C1 segment of cervical spinal cord (tissue), 14 donors: ENCODE data around the gene PROB1.
"Not testable (repeated sequence)": the region's sequence is repeated elsewhere in the genome, so short reads cannot be mapped to it uniquely, and the experiment has no call there.

ENCODE experiments used
- DNase-seq, 14 donors: peaks; one replicate each; lab custom pipeline; 2025; lab: John Stamatoyannopoulos, UW

PROB1 gene

DNA sequence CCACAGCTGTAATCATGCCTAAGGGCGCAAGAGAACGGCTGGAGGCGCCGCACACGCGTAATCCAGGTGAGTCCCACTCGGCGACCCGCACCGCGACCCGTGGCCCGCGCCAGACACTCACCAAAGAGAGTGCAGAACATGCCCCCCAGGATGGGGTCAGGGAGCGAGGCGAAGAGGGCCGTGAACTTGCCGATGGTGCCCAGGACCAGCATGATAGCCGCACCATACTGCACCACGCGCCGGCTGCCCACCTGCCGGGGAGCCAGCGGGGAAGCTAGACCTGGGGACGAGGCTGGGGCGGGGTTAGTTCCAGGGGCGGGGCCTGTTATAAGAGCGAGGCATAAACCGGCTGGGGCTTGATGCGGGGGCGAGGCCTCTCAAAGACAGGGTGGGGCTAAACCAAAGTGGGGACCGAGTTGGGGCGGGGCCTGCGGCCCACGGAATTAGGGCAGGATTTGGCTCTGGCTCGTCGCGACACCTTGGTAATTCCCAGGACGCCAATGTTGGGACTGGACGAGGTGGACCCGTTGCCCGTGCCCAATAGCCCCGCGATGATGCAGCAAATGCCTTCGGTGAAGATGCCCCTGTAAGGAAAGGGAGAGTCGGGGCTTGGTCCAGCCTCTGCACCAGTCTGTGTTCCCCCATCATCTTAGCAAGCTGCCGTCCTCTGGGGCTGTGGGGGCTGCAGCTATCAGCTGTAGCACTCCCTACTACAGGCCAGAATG lies 16.6 kb downstream of the PROB1 start:
- no peak for DNase-seq

DNA sequence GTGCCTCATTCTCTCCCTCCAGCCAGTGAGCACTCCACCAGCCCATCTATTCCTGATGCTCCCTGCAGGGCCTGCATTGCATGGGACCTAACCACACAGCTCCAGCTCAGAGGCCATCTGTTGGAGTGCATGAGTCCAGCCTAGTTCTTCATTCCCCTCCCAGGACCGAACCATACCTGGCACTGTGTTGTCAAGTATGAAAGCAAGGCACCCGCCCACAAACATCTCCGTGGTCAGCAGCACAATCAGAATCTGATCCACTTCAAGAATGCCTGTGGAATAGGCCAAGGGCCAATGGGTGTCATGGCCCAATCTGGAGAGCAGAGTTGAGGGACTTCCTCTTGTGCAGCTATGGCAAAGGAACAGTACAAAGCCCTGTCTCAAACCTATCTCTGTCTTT lies 17.7 kb downstream of the PROB1 start:
- DNase-seq = no peak

DNA sequence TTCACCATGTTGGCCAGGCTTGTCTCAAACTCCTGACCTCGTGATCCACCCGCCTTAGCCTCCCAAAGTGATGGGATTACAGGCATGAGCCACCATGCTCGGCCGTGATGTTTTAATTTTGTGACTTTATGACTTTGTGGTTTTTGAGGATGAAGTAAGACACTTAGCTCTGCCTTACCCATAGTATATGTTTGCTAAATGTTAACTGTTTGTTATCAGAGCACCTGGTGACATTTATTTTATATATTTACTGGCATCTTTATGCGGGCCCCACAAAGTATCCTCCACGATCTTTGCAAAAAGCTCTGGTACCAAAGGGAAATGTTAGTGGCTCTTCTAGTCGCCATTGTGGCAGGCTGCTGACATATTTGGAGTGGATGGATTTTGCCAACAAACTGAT lies 18.5 kb downstream of the PROB1 start:
- no peak for DNase-seq

DNA sequence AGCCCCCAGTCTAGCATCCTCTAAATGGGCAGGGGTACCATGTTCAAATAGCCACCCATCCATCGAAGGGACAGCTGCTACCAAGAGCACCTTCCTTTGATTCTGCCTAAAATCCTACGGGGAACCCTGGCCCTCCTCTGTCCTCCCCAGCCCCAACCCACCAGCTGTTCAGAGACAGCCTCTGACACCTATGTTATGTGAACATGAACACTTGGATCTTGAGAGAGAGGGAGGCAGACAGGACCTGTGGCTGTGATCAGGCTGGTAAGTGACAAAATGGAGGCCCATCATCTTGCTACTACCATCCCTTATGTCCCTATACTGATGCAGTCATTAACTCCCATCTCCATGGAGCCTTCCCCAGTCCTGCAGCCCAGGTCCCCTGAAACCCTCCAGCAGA lies 20.0 kb downstream of the PROB1 start:
- no peak for DNase-seq

DNA sequence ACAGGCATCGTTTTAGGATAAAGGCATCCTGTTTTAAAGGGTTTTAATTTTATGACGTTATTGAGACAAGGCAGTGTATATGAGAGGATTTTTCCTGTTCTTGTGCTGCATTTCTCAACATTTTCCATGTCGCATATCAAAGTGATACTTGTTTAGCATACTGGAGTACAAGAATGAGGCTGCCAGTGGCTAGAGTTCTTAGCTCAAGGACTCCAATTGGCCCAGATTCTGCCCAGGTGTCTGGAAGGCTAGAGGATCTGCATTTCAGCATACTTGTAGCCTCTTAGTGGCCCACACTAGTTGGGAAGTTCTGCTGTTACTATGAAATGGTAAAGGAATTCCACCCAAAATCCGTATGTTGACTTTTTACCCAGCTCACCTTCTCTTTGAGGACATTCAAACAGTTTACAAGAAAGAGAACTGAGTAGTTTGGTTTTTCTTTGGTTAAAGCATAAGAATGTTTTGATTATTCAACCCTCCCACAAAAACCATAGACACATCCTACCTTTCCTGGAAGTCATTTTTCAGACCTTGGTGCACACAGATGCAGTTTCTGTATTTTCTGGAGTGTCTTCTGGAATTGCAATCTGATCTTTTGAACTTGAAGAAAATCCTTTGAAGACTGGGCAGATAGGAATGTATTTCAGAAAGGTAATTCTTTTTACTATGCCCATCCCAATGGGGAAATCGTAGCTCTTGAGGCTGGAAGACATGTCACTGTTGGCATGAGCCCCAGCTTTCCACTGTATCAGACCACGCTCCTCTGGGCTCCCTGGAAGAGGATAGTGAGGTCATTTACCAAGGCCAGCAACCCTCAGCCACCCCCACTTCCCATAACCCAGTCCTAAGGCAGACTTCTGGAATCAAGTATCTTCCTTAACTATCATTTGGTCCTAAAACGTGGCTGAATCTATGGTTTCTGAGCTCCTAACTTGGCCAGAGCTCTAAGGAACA lies 23.1 kb downstream of the PROB1 start:
- DNase-seq = no peak

DNA sequence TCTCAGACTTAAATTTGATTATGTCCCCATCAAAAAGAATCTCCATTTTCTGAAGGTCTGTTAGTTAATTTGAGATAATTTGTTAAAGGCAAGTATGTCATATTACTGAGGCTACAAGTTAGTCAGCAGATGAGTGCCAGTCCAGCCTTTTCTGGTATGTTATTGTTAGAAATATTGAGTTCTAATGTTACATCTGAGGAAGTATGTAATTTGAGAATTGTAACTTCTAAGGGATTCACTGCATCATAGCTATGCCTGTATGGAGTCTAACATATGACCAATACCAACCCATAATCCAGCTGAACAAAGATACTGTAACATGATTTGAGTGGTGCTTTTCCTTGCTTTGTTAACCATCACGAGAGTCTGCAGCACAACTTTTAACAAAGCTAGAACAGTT lies 25.7 kb downstream of the PROB1 start:
- DNase-seq = no peak

DNA sequence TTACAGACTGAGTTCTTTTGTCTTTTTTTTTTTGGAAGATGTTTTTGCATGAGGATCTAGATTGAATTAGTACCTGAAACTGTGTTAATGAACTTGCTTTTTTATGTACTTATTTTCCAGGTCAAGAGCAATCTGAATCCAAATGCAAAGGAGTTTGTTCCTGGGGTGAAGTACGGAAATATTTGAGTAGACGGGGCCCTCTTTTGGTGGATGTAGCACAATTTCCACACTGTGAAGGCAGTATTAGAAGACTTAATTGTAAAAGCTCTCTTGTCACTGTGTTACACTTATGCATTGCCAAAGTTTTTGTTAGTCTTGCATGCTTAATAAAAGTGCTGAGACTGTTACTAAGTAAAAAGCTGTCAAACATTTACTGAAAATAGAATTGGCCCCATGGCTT lies 26.3 kb downstream of the PROB1 start:
- DNase-seq = no peak

DNA sequence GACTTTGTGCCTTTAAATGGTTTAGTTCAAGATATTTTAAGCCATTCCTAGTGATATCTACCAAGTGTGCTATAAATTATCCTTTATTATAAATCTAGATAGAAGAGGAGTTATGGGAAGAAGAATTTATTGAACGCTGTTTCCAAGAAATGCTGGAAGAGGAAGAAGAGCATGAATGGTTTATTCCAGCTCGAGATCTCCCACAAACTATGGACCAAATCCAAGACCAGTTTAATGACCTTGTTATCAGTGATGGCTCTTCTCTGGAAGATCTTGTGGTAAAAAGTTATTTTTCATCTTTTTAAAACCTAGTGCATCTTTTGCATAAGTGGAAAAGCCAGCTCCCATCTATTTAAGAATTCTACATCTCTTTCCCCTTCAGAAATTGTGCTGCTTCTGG lies 30.4 kb downstream of the PROB1 start:
- no peak for DNase-seq

DNA sequence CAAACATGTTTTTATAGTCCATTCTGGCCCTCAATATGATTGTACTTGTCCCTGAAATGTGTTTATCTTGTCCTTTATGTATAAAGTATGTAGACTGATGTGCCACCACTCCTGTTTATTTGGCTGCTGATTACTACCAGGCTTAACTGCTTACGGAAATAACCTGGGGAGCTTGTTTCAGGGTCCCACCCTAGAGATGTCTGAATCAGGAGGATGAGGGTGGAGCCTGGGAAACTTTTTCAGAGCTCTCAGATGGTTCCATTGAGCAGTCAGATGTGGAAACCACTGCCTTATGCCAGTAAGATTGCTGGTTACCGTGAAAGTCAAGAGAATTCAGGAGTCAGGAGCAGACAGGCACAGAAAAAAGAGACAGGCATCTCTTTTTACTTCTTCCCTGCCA lies 31.0 kb downstream of the PROB1 start:
- DNase-seq = no peak

DNA sequence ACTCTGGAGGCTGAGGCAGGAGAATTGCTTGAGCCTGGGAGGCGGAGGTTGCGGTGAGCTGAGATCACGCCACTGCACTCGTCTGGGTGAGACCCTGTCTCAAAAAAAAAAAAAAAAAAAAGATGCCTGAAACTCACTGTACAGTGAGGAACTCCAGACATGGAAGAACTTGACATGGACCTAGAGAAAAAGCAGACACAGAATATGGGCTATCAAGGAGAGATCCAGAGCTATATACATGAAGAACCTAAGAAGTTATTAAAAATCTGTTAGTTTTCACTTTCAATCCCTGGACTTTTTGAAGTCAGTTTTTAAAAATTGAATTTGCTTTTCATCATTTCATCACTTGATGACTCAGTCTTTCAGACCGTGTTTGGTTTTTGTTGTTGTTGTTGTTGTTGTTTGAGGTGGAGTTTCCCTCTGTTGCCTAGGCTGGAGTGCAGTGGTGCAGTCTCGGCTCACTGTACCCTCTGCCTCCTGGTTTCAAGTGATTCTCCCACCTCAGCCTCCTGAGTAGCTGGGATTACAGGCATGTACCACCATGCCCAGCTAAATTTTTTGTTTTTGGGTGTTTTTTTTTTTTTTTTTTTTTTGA lies 33.0 kb downstream of the PROB1 start:
- no peak for DNase-seq

DNA sequence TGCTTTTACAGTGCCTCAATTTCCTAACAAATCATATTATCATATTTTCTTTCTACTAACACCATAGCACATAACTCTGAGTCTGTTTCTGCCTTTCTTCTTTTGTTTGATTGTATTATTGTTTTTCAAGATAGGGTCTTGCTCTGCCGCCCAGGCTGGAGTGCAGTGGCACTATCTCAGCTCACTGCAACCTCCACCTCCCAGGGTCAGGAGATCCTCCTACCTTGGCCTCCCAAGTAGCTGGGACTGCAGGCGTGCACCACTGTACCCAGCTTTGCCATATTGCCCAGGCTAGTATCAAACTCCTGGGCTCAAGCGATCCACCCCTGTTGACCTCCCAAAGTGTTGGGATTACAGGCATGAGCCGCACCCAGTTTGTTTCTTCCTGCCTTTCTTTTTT lies 34.5 kb downstream of the PROB1 start:
- DNase-seq = no peak

DNA sequence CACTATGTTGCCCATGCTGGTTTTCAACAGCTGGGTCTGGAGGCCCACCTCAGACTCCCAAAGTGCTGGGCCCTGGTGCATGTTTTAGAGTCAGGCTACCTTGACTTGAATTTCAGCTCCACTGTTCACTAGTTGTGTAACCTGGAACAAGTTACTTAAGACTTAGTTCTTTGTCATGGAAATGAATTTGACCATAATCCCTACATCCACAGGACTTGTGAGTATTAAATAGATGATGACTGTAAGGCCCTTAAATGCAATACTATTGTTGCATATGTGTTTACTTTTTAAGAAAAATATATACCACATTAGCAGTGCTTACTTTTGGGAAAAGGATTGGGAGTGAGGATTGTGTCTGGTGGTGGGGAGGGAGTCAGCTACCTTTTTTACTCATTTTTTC lies 36.8 kb downstream of the PROB1 start:
- no peak for DNase-seq

DNA sequence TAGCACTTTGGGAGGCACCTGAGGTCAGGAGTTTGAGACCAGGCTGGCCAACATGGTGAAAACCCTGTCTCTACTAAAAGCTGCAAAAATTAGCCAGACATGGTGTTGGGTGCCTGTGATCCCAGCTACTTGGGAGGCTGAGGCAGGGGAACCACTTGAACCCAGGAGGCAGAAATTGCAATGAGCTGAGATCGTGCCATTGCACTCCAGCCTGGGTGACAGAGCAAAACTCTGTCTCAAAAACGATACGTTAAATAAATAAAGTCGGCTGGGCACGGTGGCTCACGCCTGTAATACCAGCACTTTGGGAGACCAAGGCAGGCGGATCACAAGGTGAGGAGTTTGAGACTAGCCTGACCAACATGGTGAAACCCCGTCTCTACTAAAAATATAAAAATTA lies 39.0 kb downstream of the PROB1 start:
- not testable (repeated sequence) for DNase-seq

DNA sequence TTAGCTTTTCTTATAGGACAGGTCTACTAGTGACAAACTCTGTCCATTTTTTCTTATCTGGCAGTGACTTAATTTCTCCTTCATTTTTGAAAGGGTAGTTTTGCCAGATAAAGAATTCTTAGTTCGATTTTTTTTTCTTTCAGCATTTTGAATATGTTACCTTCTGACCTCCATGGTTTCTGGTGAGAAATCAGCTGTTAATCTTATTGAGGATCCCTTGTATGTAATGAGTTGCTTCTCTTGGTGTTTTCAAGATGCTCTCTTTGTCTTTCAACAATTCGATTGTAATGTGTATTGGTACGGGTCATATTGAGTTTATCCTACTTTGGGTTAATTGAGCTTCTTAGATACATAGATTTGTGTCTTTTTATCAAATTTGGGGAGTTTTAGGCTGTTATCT lies 40.7 kb downstream of the PROB1 start:
- DNase-seq = no peak

DNA sequence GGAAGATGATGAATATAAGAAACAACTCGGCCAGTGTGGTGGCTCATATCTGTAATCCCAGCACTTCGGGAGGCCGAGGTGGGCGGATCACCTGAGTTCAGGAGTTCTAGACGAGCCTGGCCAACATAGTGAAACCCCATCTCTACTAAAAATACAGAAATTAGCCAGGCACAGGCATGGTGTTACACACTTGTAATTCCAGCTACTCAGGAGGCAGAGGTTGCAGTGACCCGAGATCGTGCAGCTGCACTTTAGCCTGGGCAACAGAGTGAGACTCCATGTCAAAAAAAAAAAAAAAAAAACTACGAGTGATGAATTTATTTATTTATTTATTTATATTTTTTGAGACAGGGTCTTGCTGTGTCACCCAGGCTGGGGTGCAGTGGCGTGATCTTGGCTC lies 47.0 kb downstream of the PROB1 start:
- not testable (repeated sequence) for DNase-seq

DNA sequence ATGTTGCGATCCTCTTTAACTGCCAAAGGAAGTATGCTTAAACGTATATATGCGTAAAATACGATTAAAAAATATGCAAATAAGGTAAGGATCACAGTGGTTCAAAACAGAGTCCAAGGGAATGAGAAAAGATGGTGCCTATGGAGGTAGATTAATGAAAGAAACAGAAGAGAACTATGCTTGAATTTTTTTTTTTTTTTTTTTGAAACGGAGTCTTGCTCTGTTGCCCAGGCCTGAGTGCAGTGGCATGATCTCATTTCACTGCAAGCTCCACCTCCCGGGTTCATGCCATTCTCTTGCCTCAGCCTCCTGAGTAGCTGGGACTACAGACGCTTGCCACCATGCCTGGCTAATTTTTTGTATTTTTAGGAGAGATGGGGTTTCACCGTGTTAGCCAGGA lies 49.5 kb downstream of the PROB1 start:
- DNase-seq = not testable (repeated sequence)

DNA sequence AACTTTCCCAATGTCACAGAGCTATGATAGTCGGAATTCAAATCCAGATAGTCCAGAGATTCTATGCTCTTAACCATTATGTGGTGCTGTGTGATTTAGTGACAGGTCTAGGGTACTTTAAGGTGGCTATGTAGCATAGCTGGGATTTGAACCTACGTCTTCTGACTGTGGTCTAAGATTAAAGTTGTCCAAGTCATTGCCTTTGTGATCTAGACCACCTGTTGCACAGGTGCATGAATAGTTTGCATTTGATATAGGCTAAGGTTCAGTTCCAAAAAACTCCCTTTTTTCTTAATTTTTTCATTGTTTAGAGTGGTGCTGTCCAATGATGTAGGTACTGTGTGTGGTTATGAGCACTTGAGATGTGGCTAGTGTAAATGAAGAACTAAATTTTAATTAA lies 50.7 kb downstream of the PROB1 start:
- no peak for DNase-seq

DNA sequence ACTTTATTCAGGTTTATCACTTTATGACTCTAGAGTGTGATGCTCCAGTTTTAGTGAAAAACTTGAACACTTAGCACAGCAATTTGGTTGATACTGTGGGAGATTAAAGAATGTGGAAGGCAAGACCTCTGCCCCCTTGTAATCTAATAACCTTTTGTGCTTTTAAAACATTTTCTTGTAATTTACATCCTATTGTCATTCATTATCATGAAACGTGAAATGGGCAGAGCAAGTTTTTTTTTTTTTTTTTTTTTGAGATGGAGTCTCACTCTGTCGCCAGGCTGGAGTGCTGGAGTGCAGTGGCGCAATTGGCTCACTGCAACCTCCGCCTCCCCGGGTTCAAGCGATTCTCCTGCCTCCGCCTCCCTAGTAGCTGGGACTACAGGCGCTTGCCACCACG lies 51.4 kb downstream of the PROB1 start:
- no peak for DNase-seq

DNA sequence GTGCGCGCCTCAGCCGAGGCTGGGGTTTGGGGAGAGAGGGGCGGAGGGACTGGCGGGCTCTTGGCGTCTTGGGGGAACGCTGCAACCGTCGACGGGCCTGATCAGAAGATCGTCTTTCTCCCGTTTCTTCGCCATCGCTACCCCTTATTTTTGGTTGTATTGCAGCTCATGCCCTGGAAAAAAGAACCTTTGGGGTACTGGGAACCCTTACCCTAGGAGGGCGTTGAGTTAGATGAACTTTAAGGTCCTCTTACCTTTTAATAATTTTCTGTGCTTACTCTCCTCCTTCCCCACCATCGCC lies 52.5 kb downstream of the PROB1 start:
- no peak for DNase-seq

DNA sequence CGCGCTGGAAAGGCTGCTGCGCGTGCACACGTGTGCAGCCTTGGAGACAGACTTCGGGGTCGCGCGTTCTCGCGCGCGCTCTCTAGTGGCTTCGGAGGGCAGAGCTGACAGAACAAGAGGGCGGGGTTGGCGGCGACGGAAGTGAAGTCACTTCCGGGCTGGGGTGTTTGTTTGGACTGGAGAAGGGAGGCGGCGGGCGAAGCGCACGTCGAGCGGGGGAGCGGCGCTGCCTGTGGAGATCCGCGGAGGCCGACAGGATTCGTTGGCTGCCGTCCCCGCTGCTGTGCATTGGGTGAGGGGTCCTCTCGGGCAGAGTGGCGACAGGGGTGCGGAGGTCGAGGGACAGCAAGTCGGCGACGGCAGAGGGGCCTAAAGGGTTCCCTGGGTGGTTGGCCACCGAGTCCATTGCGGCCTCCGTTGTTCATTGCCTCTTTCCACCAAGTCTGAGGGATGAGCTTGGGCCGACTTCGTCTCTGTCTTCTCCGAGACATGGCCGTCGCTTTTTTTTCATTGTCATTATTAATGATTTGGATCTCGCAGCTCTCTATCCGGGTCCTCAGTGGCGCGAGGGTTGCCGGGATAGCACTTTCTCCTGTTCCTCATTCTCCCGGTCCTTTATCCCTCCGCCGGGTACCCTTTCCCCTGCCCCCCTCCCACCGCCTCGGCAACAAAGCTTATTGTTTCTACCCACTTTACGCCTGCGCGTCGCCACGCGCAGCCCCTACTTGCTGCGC lies 53.0 kb downstream of the PROB1 start, which contains the start of gene PAIP2:
PAIP2 (plus strand) TSS at position 166 of the 734 bp plus-strand sequence. CDS start 21,931 bp downstream, outside the sequence.
- peak; percentile 26 to 95 (median 92) for DNase-seq

DNA sequence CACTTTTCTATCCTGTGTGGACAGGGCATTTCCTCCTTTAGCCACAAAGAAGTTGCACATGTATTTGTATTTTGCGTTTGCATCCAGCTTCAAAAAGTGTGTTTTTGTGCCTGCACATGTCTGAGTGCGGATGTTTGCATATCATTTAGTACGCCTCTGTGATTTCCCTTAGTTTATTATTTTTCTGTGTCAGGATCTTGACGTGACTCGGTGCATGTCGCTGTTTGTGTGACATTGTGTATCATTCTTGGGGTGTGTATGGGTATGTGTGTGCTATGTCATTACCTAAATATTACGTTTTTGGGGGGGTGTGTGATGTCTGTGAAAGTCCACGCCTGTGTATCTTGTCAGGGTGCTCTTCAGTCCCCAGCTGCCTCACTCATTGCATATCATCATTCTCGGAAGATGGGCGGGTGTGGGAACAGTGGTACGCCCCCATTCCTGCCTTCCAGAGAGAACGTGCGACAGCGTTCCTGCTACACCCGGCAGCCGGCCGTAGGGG lies 53.7 kb downstream of the PROB1 start:
- no peak for DNase-seq
